ENCODE data around the gene CAD.

DNA sequence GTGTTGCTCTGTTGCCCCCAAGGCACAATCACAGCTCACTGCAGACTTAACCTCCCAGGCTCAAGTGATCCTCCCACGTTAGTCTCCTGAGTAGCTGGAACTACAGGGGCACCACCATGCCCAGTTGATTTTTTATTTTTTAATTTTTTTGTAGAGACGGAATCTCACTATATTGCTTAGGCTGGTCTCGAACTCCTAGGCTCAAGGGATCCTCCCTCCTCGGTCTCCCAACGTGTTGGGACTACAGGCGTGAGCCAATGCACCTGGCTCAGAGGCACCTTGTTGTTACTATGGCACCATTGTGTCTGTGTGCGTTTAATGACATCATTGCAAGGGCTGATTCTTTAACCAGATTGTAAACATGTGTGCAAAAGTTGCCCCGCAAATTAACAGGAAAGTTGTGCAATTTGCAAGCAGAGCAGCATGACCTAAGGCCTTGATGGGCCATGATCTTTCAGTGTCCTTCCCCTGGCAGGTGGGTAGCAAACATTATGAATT lies 45.8 kb upstream of the CAD start:
- no peak for TF ChIP-seq POLR2A (IDR thresholded peaks at IDR 0.05)
- TF ChIP-seq, protein P1, sequence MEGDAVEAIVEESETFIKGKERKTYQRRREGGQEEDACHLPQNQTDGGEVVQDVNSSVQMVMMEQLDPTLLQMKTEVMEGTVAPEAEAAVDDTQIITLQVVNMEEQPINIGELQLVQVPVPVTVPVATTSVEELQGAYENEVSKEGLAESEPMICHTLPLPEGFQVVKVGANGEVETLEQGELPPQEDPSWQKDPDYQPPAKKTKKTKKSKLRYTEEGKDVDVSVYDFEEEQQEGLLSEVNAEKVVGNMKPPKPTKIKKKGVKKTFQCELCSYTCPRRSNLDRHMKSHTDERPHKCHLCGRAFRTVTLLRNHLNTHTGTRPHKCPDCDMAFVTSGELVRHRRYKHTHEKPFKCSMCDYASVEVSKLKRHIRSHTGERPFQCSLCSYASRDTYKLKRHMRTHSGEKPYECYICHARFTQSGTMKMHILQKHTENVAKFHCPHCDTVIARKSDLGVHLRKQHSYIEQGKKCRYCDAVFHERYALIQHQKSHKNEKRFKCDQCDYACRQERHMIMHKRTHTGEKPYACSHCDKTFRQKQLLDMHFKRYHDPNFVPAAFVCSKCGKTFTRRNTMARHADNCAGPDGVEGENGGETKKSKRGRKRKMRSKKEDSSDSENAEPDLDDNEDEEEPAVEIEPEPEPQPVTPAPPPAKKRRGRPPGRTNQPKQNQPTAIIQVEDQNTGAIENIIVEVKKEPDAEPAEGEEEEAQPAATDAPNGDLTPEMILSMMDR (IDR thresholded peaks at IDR 0.05), result no peak

Measured in ovary (tissue), 3 donors.